ENCODE data around the gene SLC49A3. TPM values are rescaled to one million over a fixed set of nuclear protein-coding genes. Genes with fewer than 3 reads are reported as not detected.
"Not testable (repeated sequence)": the region's sequence is repeated elsewhere in the genome, so short reads cannot be mapped to it uniquely, and the experiment has no call there.

SLC49A3 gene
- total RNA-seq, 2 donors from 2014 or later: 8.0 to 8.2 TPM

DNA sequence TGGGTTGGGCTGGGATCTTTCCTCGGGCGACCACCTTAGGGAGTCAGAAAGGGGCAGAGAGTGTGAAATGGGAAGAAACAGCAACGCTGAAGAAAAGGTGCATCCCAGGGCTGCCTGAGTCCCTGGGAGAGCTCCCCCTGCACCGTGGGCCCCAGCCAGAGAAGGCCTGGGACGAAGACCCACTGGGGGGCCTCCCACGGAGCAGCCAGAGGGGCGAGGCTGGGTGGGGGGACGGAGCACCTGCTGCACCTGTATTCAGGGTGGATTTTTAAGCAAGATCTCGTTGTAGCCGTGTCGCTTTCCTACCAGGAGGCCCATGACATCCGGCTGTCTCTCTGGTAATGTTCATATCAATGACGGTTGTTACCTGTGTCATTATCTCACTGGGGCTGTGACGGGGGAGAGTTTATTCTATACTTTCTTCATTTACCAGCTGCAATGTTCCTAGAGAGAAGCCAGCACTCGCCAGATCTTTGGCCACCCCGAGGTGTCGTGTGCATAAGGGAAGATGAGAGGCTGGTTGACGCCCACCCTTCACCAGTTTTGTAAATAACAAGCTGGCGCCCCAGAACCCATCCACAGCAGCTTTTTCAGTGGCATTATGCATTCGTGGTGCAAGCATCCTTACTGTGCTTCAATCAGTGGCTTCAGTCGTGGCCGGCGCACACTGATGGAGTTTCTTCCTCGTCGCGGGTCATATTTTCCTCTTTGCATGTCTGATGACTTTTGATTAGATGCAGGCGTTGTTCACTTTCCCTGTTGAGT lies 11.0 kb upstream of the SLC49A3 start:
- DNase-seq: no peak
- TF ChIP-seq, protein P1, sequence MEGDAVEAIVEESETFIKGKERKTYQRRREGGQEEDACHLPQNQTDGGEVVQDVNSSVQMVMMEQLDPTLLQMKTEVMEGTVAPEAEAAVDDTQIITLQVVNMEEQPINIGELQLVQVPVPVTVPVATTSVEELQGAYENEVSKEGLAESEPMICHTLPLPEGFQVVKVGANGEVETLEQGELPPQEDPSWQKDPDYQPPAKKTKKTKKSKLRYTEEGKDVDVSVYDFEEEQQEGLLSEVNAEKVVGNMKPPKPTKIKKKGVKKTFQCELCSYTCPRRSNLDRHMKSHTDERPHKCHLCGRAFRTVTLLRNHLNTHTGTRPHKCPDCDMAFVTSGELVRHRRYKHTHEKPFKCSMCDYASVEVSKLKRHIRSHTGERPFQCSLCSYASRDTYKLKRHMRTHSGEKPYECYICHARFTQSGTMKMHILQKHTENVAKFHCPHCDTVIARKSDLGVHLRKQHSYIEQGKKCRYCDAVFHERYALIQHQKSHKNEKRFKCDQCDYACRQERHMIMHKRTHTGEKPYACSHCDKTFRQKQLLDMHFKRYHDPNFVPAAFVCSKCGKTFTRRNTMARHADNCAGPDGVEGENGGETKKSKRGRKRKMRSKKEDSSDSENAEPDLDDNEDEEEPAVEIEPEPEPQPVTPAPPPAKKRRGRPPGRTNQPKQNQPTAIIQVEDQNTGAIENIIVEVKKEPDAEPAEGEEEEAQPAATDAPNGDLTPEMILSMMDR (IDR thresholded peaks at IDR 0.05): no peak
- no peak for TF ChIP-seq POLR2A (IDR thresholded peaks at IDR 0.05)

DNA sequence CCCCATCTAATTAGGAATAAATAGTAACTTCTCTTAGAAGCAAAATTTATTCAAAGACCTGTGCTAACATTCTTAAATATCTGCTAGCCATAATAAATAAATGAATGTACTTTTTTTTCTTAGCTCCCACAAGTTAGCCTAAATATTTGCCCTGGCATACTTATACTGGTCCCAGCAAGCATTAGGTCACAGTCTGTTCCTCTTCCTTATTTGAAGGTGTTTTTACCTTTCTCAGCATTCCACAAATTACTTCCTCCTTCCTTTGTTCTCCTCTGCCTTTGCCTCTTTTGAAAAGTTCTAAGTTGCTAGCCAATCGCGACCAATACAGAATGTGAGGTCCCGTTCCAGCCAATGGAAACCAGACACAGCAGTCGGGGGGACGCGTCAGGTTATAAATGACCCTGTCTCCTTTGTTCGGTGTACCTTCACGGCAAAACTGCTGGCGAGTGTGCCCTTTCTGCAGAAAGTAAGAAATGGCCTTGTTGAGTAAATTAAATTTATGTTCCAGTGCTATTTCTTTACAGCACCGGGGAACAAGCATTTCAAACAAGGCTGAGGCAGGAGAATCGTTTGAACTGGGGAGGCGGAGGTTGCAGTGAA lies 5.5 kb upstream of the SLC49A3 start:
- 80 to 82% methylated on average over 12 of the region's 12 CpGs for WGBS, 2 donors
- H3K36me3 ChIP-seq (replicated peaks in 1 of 2; ENCODE audit: insufficient read depth in 1 of 2, low read depth in 2 of 2); ATAC-seq; H3K4me3 ChIP-seq; H3K9me3 ChIP-seq; H3K4me1 ChIP-seq; intact Hi-C loops (cut with DNase I); H3K27ac ChIP-seq; DNase-seq; H3K27me3 ChIP-seq: not testable (repeated sequence)

More for the DNA sequence above, 11.0 kb upstream of the SLC49A3 start:
- H3K4me3 ChIP-seq: no peak overlapping the region
- no peaks in the 10 kb centered on the region for H3K36me3 ChIP-seq (replicated peaks in 1 of 2; ENCODE audit: insufficient read depth in 1 of 2, low read depth in 2 of 2)
- H3K27me3 ChIP-seq: no peaks in the 10 kb centered on the region
- 67 to 73% methylated on average over 19 to 22 of the region's 27 CpGs for WGBS, 2 donors
- H3K4me1 ChIP-seq: peaks cover 3% of the 10 kb centered on the region
- ATAC-seq: no peak
- H3K27ac ChIP-seq: no peak overlapping the region
- intact Hi-C loops (cut with DNase I): no loop called here
- no peaks in the 10 kb centered on the region for H3K9me3 ChIP-seq

DNA sequence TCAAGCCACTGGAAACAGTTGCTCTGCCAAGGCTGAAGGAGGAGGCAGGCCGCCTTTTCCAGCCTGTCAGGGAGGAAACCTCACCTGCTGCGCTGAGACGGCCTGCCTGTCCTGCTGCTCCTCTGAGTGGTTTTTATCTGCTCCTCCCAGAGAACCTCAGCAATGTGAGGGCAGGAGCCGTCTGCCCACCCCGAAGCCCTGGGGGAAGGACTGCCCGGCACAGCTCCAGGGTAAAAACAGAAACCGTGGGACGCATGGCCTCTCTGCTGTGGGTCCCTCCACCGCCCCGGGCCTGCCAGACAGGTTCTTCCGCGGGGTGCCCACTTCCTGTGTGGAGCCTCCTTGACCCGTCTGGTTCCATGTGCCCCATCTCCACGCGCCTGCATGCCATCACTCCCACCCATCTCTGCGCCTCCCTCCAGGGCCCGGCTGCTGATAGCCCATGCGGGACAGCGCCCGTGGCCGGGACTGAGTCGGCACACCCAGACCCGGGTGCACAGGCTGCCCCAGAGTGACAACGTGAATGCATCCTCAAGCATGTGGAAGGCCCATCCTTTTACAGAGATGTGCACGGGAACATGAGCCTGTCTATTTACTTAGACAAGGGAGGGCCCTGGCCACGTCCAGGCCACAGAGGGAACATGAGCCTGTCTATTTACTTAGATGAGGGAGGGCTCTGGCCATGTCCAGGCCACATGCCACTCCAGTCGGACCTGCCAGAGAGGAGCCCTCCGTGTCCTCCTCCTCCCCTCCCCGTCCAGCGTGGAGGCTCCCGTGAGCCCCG lies 4.0 kb upstream of the SLC49A3 start:
- Histone ChIP-seq H3K27me3 (no peaks in the 10 kb centered on the region), H3K36me3 (replicated peaks in 1 of 2; ENCODE audit: insufficient read depth in 1 of 2, low read depth in 2 of 2) (no peaks in the 10 kb centered on the region), H3K27ac (no peak overlapping the region), H3K4me3 (no peak overlapping the region), H3K9me3 (no peaks in the 10 kb centered on the region), H3K4me1 (peaks cover 11% of the 10 kb centered on the region)
- TF ChIP-seq POLR2A (IDR thresholded peaks at IDR 0.05): no peak
- TF ChIP-seq, protein P1 (IDR thresholded peaks at IDR 0.05): no peak
- intact Hi-C loops (cut with DNase I): no loop called here
- no peak for ATAC-seq
- no peak for DNase-seq
- 61 to 71% methylated on average over 29 to 32 of the region's 32 CpGs for WGBS, 2 donors

DNA sequence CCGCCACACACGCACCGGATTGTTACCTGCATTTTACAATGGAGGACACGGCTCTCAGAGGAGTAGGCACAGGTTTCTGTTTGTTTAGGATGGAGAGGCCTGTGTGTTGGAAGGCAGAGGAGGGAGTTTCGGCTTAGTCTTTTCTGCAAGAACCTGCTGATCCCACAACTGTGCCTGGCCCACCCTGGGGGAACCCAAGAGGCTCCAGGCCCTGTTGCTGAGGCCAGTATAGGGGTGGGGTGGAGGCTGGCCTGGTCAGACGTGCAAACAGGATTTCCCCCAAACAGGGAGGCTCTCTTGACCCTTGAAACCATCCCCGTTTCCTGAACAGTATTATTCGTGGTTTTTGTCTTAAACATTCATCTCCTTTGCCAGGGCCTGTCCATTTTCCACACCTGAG lies 772 bp upstream of the SLC49A3 start:
- intact Hi-C loops (cut with DNase I): no loop called here
- no peaks in the 10 kb centered on the region for H3K27me3 ChIP-seq
- H3K4me3 ChIP-seq: no peak overlapping the region
- no peaks in the 10 kb centered on the region for H3K36me3 ChIP-seq (replicated peaks in 1 of 2; ENCODE audit: insufficient read depth in 1 of 2, low read depth in 2 of 2)
- 75 to 77% methylated on average over 8 of the region's 8 CpGs for WGBS, 2 donors
- DNase-seq: no peak
- H3K9me3 ChIP-seq: no peaks in the 10 kb centered on the region
- no peak for TF ChIP-seq POLR2A (IDR thresholded peaks at IDR 0.05)
- TF ChIP-seq, protein P1 (IDR thresholded peaks at IDR 0.05): no peak
- no peak for ATAC-seq
- H3K4me1 ChIP-seq: peaks cover 27% of the 10 kb centered on the region
- H3K27ac ChIP-seq: peak overlapping the region; percentile 64 to 80 (median 78)
